Stimulated activated CD8-positive, alpha-beta memory T cell treated with anti-CD3 and anti-CD28 coated beads, Interleukin-12 subunit alpha, Interleukin-12 subunit beta, amount 100 ng/mL, for 4 hours (primary cell): Measurements from ENCODE around the gene RELCH.

Source experiments
- DNase-seq: peaks from one replicate; pipeline ENCODE4 v3.0.0-alpha.2; 2020; ENCODE audit warnings: low read depth

RELCH gene

DNA sequence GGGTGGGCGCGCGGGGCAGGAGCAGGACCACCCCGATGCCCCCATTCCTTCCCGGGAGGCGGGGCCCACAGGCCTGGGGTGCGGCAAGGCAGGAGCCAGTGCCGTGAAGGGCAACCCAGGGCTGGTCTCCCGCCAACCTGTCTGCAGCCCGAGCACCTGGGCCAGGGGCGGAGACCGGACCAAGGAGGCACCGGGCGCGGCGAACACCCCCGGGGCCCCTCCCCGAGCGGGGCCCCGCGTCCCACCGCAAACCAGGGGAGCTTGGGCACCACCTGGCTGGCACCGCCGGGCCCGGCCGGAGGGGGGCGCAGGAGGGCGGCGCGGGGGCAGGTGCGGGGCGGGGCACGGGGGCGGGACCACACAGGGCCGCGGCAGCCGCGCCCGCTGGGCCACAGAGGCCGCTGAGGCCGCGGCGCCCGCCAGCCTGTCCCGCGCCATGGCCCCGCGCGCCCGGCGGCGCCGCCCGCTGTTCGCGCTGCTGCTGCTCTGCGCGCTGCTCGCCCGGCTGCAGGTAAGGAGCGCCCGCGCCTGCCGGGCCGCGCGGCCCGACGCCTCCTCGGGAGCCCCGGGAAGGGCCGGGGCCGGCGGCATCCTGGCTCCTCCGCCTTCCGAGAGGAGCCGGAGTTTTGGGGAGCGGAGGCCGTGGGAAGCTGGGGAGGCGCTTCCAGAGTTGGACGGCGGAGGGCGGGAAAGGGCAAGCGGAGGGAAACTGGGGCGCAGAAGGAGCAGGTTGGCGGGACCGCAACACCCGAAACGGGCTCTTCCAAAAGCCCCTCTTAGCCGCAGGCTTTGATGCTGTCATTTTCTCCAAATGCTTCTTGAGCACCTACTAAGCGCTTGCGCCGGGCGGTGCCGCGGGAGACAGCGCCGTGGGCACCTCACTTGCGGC is 138.1 kb downstream of the RELCH start, which contains the start of gene TNFRSF11A:
Gene TNFRSF11A (plus strand): TSS at position 394 of the 889 bp plus-strand sequence. CDS start 43 bp downstream, at position 437.
- peak; percentile 31 for DNase-seq

DNA sequence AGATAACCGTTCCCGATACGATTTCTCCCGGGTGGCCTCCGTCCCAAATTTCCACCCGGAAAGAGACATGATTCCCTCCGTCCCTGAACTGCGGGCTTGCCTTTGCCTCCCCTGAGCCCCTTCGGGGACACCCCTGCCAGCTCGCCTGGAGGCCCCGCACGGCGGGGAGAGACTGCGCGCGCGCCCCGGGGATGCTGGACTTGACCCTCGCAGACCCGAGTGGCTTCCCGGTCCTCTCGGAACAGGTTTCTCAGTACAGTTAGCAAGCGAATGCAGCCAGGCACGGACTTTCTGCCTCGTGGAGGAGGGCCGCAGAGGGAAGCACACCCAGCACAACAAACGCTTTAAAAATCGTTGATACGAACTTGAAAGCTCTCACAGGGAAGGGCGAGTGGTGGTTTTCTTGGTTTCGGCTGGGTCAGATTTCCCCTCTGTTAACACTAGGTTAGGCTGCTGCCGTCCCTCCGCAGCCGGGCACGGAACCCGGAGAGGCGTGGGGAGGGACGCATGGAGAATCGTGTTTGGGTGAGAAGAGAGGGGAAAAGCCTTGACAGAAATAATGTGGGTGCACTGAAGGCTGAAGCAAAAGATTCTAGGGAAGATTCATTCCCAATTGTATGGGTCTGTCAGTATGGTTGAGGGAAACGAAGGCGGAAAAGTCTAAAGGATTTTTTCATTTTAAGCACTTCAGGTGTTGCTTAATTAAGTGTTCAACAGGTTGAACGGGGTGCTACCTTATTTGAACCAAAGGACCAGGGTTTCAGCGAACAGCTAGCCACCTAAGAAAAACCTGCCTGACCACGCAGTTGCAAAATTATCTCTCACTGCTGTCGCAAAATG is 139.0 kb downstream of the RELCH start:
- DNase-seq = no peak

DNA sequence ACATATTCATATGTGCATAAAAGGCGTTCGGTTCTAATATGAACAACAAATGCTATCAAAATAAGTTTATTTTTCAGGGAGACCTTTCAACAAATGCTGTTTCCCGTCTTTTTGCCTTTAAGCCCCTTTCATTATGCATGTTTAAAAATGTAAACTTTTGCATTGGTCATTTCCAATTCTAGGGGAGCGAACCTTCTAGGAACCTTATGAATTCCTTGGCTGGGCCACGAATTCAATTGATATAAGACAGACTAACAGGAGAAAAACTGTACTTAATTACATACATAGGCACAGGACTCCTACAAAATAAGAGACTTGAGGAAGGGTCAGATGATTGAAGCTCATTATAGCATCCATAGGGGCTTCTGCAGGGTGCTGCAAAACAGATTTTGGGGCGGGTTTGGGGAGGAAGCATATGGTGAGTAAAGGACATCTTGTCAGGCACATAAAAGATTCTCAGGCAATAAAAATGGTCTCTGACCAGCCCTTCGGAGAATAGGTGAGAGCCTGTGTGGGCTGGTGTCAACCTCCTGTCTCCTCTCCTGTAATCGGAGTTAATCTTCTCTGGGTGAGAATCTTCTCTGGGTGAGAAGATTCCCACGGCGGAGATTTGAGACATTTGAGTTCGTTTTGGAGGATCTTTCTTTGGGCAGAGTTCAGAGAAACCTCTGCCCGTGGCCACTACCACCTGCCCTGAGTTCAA is 139.7 kb downstream of the RELCH start:
- DNase-seq = no peak

DNA sequence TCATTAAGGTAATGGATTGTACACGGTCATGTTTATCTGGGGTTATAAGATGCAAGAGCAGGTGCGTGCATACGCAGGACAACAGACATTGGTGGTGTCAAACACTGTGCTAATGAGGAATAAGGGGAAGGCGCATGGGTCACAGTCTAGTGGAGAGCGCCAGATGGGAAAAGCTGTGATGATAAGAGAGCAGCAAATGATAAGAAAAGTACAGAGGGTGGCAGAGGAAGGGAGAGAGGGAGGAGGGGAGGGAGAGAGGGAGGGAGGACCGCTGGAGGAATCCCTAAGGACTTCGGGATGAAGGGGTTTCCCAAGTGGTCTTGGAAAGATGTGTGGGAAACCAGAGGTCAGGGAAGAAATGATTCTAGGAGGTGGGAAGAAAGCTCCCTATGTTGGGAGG is 140.9 kb downstream of the RELCH start:
- no peak for DNase-seq

DNA sequence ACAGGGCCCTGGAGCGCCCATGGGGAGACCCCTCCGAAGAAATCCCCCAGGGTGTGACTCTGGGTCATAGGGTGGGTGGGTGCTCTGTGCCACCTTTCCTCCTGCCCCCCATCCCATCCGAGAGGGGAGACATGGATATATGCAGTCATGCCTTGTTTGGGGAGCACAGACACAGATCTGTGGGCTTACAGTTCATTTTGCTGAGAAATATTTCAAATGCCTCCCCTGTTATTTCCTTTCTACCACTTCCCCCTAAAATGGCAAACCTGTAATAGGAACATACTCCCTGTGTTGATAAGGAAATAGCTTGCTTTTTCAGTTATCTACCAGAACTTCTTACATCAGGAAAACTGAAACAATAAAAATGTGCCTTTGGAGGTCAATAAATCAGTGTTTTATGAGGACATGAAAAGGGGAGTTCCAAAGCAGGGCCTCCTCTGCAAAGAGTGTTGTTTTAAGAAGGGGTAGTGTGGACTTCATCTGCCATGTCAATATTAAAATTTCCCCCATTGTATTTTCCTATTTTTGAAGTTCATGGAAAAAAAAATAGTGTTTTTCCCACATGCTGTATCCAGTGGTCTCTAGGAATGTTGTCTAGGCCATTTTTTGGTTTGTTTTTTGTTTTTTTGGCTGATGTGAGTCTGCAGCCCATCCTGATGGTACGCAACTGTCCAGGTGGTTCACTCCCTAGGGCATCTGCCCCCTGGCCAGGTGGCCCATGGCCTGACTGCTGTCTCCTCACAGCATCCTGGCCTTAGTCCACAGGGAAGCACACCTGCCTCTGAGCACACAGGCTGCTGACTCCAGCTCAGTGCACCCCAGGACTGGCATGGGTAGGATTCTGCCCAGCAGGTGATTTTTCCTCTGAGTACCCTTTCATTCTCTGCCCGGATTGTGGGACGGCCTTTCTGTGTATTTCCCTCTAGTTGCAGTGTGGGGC is 141.8 kb downstream of the RELCH start:
- no peak for DNase-seq

DNA sequence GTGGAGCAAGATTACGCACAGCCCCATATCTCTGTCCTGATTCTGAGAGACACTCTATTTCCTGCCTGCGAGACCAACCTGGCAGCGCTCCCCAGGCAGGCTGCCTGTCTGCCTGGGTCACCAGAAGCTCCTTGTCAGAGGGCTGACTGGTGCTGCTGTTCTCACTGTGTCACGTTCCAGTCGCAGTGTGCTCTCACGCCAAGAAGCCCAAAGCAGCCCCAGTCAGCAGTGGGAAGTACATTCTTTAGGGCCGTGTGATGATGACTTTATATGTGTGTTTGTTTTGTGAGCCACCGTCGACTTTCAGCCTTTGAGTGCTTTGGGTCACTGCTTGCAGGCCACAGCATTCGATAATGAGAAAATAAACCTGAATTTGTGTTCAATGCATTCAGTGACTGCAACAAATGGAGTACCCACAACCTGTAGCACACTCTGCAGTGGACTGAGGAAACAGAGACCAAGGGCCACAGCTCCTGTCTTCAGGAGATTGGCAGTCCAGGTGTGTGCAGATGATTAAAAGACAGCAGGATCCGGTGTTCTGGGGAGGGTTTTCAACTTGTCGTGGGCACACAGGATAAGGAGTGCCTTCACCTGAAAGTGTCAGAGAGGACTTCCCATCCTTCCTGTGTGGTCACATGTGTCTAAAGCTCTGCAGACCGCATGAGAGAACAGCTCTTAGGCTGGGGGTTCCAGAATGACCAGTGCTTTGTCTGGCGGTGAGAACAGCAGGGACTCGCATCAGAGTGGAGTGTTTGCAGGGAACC is 142.8 kb downstream of the RELCH start:
- no peak for DNase-seq

DNA sequence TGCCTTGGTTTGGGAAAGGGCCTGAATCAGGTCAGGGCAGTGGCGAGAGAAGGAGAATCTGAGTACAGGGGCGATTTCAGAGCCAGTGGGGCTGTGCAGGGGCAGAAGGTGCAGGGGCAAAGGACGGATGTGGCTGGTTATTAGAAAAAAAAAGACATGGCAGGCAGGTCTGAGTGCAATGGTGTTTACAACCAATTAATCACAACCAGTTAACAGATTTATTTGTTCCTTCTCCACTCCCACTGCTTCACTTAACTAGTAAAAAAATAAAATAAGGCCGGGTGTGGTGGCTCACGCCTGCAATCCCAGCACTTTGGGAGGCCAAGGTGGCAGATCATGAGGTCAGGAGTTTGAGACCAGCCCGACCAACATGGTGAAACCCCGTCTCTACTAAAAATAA is 143.6 kb downstream of the RELCH start:
- DNase-seq = no peak

DNA sequence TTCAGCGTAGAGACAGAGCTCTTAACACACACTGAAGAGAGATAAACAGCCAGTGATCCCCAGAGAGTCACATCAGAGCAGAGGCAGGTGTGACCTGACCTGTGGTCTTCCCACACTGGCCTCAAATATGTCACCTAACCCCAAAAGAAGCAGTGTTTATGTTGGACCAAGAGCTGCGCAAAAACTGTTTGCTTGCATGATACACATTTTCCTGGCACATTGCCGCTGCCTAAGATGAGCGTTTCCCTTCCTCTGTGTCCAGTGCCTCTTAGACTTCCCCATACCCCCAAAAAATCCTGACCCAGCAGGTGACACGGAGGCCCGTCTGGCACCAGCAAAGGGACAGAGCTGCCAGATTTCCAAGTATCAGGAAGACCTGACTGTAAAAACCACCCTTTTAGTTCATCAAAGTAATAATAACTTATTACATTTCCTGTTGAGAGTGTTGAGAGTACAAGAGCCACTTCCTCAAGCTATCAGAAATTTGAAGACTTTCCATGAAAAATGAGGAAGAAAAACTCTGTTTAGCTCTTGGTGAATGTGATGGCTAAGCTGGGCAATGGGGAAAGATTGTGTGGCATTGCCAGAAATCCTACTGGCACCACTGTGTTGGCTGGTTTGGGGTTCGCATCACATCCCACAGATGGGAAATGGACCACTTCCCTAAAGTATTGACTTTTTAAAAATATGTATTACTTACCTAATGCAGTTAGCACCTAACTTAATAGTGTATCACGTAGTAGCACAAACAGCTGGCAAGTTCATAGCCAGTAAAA is 144.7 kb downstream of the RELCH start:
- DNase-seq = no peak

DNA sequence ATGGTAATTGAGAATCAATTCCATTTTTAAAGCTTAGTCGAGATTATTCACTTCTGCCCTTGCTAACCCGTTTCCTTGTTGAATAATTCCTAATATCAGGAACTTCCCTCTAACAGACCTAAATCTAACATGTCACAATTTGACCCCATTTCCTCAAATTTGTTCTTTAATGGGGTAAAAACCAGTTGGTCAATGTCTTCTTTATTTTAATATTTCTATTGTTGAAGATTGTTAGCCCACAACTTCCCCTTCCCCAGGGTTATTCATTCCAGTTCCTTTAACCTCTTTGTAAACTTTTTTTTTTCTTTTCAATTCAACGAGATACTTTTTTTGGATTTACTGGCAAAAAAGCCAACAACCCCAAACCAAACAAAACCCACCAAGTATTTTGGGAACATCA is 145.4 kb downstream of the RELCH start:
- no peak for DNase-seq

DNA sequence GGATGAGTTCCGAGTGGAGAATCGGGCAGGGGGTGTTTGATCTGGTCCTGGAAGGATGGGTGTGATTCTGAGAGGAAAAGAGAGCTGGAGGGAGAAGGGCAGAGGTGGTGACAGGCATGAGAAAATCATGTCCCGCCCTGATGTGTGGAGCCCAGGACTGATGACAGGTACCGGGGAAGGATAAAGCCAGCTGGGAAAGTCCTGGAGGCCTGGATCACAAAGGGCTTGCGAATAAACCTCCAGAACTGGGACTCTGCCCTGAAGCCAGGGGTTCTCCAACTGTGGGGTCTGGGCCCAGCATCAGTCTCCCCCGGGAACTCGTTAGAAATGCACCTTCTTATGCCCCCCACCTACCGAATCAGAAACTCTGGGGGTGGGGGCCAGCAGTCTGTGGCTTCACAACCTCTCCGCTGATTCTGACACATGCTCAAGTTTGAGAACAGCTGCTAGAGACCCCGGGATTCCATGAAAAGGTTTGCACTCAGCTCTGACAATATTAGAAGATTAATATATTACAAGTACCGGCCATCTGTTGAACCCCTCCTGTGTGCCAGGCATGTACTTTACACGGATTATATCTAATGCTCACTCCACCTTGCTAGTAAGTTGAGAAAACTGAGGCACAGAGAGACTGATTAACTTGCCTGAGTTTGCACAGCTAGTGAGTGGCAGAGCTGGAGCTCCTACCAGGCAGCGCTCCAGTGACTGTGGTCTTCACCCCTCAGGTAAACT is 146.1 kb downstream of the RELCH start:
- no peak for DNase-seq

DNA sequence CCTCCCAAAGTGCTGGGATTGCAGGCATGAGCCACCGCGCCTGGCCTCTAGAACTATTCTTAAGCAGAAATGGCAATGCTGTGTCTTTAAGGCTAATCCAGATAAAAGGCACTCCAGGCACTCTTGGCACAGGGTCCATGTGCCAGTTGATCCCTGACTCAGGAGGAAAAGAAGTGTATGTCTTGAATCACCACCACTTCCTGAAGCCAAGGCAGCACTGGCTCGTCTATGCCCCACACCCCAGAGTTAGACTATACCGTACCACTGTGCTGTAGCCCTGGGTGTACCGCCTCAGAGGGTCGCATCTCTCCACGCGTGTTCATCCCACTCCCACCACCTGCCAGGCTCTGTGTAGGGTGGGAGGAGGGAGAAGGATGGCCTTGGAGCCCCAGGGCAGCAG is 147.1 kb downstream of the RELCH start:
- no peak for DNase-seq

DNA sequence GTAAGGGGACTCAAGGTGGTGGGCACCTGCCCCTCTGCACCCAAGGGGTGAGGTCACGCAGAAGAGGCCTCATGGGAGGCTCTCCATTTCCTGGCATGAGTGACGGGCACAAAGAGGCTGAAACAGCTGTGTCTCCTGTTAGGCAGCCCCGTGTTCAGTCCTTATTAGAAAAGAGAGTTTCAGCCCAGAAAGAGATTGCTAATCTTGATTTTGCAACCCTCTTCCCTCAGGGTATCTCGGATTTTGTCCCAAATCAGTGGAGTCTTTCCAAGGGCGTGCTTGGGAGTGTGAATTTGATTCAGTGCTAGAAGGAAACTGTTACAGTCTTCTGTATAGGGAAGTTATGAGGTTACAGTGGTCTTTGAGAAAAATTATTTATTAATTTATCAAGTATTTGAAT is 148.4 kb downstream of the RELCH start:
- DNase-seq = no peak

DNA sequence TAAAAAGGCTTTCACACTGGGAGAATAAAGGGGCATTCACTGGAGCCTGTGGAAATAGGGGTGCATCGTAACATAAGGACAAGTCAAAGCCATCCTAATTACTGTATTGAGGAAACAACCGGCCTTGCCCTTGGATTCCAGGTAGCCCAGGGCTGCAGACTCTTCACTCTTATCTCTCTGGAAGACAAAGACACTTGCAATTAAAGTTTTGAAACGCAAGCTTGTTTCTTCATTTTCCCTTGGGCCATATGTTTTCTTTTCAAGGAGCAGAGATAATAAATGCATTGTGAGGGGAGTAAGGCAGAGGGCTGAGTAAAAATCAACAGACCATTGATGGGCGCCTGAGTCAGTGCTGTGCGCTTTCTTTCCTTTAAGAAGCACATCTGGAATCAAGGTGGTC is 149.6 kb downstream of the RELCH start:
- DNase-seq = no peak

DNA sequence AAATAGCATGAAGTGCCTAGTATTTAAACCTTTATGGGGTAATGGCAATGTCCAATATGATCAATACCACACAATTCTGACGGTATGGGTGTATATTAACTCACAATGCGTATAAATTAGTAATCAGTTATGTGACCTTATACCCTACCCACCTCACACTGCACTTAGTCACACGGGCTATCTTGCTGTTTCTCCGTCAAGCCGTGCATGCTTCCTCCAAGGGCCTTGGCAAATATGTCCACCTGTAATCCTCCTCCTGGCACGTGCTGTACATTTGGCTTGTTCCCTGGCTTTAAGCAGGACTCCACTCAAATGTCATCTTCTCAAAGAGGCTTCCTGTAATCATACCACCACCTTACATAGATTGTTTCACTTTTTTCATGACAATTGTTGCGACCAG is 150.3 kb downstream of the RELCH start:
- no peak for DNase-seq

DNA sequence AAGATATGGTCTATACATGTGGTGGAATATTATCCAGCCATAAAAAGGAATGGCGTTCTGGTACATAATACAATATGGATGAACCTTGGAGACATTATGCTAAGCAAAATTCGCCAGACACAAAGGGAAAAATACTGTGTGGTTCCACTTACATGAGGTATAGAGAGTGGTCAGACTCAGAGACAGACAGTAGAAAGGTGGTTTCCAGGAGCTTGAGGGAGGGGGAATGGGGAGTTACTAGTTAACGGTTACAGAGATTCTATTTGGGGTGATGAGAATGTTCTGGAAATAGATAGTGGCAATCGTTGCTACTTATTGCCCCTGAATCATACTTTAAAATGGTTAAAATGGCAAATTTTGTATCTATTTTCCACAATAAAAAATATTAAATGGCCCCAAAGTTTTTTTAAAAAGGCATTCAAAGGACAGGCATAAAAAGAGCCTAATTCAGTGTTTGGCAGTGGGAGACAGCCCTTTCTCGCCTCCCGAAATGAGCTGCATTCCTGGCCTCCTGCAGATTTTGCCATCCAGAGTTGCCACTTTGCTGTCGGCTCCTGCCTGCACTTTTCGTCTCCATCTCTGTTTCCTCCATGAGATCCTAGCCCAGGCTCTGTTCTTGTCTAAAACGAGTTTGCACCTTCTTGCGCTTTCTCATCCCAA is 151.5 kb downstream of the RELCH start:
- no peak for DNase-seq

DNA sequence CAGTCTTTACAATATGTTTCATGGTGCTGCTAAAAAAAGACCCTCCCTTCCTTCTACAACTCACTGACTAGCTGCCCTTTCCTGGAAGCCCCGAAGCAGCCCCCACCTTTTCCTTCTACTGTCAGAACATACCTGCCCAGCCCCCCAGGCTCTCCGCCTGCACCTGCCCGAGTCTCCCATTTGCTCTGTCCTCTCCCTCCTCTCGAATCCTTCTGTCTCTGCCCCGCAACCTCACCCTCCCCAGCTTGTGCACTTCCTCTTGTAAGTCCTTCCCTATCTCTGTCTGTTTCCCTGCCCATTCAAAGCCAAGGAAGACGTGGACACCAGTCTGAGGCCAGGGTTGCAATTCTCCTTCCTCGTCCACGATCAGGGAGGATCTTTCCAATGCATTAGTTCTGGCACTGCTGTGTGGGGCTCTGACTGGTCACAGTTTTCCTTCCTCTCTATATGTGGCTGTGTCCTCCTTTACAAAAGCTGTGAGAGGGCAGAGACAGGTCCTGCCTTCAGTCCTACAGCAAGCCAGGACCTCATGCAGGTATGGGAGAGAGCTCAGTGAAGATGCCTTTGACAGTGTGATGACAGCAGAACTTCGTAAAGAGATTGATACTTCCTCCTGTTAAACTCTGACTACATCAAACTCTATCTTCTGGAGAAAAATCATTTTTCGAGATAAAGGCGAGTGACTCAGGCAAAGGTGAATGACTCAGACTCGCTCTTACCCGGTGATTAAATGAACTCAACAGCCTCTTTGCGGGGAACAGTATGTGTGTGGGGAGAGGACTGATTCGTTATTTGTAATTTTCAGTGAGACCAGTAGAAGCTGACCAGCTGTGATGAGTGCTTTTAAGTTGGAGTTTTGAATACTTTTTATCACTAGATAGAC is 152.3 kb downstream of the RELCH start:
- no peak for DNase-seq

DNA sequence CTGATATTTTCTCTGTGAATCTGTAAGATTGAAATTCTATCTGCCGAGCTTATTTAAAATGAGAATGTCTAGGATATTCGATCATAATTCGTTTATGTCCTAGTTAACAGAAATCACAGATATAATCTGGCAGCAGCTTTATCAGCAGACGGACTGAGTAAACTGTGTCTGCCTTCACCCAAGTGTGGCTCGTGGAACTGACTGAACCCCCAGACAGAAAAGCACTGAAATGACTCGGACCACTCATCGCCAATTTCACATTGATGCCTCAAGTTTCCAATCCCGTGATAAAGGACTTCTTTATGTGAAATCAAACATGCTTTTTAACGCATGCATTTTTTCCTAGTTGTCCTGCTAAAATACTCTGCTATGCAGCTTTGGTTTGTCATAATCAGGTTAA is 153.9 kb downstream of the RELCH start:
- DNase-seq = no peak

DNA sequence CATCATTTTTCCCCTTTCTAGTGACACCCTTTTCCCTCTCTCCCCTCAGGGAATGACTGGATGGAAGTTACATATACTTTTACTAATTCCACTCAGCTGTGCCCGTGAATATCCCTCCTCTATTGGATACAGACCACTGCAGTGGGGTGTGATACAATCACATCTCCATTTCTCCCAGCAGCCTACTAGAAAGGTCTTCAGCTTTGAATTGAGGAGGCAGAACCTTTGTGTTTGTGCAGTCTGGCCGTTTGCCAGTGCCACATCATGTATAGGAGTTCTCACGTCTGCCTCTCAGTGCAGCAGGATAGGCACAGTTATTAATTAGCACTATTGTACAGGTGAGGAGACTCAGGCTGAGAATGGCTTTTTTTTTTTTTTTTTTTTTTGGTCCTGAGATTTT is 154.4 kb downstream of the RELCH start:
- DNase-seq = no peak
